SK-N-SH (cell line): ENCODE data around the gene MTAP.

Experiments used
- CHD2 ChIP-seq: fragments of 150-350 bp; IDR thresholded peaks from 2 replicates; pipeline ENCODE4 v1.6.1; 2018; ENCODE audit warnings: low read length; ENCODE audit not compliant: partially characterized antibody
- CTCF ChIP-seq: fragments of 200-600 bp; sonication (generic); IDR thresholded peaks from 2 replicates; pipeline ENCODE4 v1.6.1; 2017; ENCODE audit warnings: antibody characterized with exemption, mild to moderate bottlenecking, moderate library complexity
- GABPA ChIP-seq: IDR thresholded peaks from 2 replicates; pipeline ENCODE4 v1.4.0; 2012; ENCODE audit warnings: low read depth, mild to moderate bottlenecking
- JUND ChIP-seq: IDR thresholded peaks from 2 replicates; pipeline ENCODE4 v1.4.0; 2012
- PBX3 ChIP-seq: IDR thresholded peaks from 2 replicates; pipeline ENCODE4; 2012
- RAD21 ChIP-seq: IDR thresholded peaks from 2 replicates; pipeline ENCODE4 v1.6.1; 2012; ENCODE audit warnings: mild to moderate bottlenecking, low read length
- SMC3 ChIP-seq: IDR thresholded peaks from 2 replicates; pipeline ENCODE4 v1.6.1; 2012; ENCODE audit warnings: low read depth, low read length, improper control_type of control experiment
- USF2 ChIP-seq: fragments of 150-350 bp; IDR thresholded peaks from 2 replicates; pipeline ENCODE4 v1.6.1; 2017; ENCODE audit warnings: antibody characterized with exemption, low read length, low read depth, borderline replicate concordance
- YY1 ChIP-seq: IDR thresholded peaks from 2 replicates; pipeline ENCODE4 v1.4.0; 2012; ENCODE audit warnings: low read depth, mild to moderate bottlenecking

DNA sequence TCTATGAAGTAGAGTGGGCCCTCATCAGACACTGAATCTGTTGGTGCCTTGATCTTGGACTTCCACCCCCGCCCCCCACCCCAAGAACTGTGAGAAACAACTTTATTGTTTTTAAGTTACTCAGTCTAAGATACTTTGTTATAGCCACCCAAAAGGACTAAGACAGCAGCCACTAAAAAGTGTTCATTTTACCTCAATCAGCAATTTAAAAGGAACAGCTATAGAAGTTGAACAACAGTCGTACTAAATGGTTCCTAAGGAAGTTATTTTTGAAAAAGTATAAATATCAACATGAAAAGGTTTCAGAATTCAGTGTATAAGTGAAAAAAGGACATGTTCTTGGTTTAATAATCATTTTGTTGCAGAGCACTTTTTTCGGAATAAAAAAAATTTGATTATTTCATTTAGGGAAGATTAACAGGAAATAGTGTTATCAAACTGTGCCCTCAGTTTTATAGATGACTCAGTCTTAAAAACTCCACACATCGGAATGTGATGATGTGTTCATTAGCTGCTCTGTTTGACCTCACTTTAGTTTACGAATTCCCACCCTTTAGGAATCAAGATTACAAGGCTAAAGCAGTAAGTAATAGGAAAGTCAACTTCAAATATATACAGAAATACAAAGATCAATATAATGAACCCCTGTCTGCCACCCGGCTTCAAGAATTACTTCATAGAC lies 71.2 kb downstream of the MTAP start:
- TF ChIP-seq USF2 (no peak), CTCF (no peak), YY1 (no peak), GABPA (no peak), SMC3 (no peak), RAD21 (no peak), JUND (no peak), CHD2 (no peak), PBX3 (no peak)
